GM18499 (cell line): ENCODE results near the gene FBXW9.
"Not testable (repeated sequence)": the region's sequence is repeated elsewhere in the genome, so short reads cannot be mapped to it uniquely, and the experiment has no call there.

Experiments
- ATAC-seq: cut with Tn5 transposase; IDR thresholded peaks from one replicate; pipeline ENCODE4 v1.9.1; 2021; ENCODE audit warnings: moderate number of reproducible peaks; ENCODE audit not compliant: insufficient read depth, unreplicated experiment

The FBXW9 gene

GRCh38 chr19:12696366-12697335, at the start of gene FBXW9:
Gene FBXW9, minus strand, starts transcription at chr19:12696631. Its CDS starts 50 bp downstream, at chr19:12696581.
- no peak for ATAC-seq

- no peak for ATAC-seq
These were observed 48.9 kb upstream of the FBXW9 start for GRCh38 chr19:12745166-12745897.

- ATAC-seq: no peak
These were observed 41.5 kb upstream of the FBXW9 start for GRCh38 chr19:12737835-12738351.

- peak; percentile 55 for ATAC-seq
These were observed 40.8 kb upstream of the FBXW9 start, which contains the start of gene GET3 for GRCh38 chr19:12736995-12737834. Gene GET3, plus strand, starts transcription at chr19:12737497. Its CDS starts 9 bp downstream, at chr19:12737506.

- no peak for ATAC-seq
These were observed 37.2 kb upstream of the FBXW9 start for GRCh38 chr19:12733369-12734214.

- ATAC-seq: no peak
These were observed 34.9 kb upstream of the FBXW9 start for GRCh38 chr19:12731337-12731736.

GRCh38 chr19:12730064-12730463, 33.6 kb upstream of the FBXW9 start:
- no peak for ATAC-seq

GRCh38 chr19:12727745-12728433, 31.5 kb upstream of the FBXW9 start:
- ATAC-seq: no peak

GRCh38 chr19:12726988-12727316, 30.5 kb upstream of the FBXW9 start:
- no peak for ATAC-seq

- ATAC-seq: not testable (repeated sequence)
These were observed 29.2 kb upstream of the FBXW9 start for GRCh38 chr19:12725612-12726011.

GRCh38 chr19:12723641-12724426, 27.4 kb upstream of the FBXW9 start, which contains the start of gene TNPO2:
Gene TNPO2, minus strand, starts transcription at chr19:12723932. Its CDS starts 2,955 bp downstream, at chr19:12720977.
- no peak for ATAC-seq

GRCh38 chr19:12723381-12723640, 26.9 kb upstream of the FBXW9 start:
- ATAC-seq: no peak

- ATAC-seq: peak; percentile 63
These were observed 26.3 kb upstream of the FBXW9 start for GRCh38 chr19:12722566-12723380.

GRCh38 chr19:12721656-12722565, 25.5 kb upstream of the FBXW9 start:
- ATAC-seq: peak; percentile 7

GRCh38 chr19:12720851-12721655, 24.6 kb upstream of the FBXW9 start:
- ATAC-seq: no peak
